GM19239 (cell line): Measurements from ENCODE around the gene LTBP1.

Source experiments
- DNase-seq: peaks from one replicate; pipeline ENCODE4 v3.0.0; 2011; ENCODE audit warnings: low spot score; ENCODE audit not compliant: insufficient read length
- FAIRE-seq: peaks from 2 replicates; lab custom pipeline; 2011; peaks lifted over from hg19 to GRCh38; lab: Jason Lieb, UNC

Gene LTBP1

DNA sequence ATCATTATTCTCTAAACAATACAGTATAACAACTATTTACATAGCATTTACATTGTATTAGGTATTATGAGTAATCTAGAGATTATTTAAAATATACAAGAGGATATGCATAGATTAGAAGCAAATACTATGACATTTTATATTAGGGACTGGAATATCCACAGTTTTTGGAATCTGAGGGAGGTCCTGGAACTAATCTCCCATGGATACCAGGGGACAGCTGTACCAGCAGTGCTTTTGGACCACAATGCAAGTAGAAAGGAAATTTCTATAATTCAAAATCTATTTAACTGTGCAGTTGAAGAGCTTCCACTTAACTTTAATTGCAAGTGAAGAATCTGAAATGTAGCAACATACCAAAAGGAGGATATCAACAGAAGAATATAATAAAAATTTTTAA, 120.8 kb downstream of the LTBP1 start:
- FAIRE-seq (no peak), DNase-seq (no peak)

DNA sequence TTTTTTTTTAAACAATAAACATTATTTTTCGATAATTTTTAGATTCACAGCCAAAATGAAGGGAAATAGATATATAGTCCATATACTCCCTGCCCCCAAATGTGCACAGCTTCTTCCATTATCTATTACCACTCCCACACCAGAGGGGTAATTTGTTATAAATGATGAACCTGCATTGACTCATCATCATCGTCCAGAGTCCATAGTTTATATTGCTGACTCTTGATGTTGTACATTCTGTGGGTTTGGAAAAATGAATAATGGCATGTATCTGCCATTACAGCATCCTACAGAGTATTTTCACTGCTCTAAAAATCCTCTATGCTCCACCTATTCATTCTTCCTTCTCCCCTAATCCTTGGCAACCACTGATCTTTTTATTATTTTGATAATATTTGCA, 121.5 kb downstream of the LTBP1 start:
- no peak for FAIRE-seq
- no peak for DNase-seq

DNA sequence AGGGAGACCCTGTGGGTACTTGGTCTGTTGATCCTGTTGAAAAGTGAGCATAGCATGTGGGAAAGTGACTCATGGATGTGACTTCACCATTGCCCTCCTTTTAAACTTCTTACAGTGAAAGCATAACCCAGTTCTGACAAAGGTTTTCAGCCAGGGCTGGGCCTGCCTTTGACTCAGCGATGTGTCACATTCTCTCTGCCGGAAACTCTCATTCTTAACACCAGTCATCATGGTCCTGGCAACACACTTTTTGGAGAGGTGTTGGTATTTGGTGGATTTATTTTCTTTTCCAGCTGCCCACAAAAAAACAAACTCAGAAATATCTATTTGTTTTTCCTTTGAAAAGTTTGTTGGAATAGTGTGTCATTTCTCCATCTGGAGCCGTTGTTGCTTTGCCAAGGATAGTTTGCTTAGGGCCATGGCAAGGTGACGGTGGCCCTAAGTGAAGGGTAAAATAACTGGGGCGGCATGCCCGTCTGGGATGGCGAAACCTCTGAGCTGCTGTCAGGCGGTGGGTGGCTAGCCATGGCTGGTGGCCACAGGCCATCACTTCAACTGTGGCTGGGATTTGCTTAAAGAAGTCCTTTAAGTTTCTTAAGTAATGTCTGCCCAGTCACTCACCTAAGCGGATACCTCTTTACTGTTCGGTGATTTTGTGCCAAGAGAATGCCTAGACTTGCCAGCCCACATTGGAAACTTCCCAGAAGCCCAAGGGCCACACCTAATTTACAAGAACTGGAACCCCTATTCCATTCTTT, 123.3 kb downstream of the LTBP1 start:
- DNase-seq (no peak), FAIRE-seq (no peak)

DNA sequence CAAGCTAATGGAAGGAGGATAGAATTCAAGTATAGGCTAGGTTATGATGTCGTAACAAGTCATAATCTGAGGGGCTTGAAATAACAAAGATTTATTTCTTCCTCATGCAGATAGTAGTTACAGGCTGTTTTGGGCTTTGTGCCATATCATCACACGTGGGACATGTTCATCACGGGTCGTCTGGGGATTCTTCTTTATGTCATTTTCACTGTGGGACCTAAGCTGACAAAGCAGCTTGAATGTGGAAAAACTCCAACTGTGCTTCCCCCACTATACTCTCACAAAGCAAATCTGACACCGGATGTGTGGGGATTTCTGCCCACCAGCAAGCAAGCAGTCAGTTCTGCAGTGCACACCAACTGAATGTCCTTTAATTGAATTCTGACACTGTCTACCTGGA, 124.8 kb downstream of the LTBP1 start:
- DNase-seq (no peak), FAIRE-seq (no peak)

DNA sequence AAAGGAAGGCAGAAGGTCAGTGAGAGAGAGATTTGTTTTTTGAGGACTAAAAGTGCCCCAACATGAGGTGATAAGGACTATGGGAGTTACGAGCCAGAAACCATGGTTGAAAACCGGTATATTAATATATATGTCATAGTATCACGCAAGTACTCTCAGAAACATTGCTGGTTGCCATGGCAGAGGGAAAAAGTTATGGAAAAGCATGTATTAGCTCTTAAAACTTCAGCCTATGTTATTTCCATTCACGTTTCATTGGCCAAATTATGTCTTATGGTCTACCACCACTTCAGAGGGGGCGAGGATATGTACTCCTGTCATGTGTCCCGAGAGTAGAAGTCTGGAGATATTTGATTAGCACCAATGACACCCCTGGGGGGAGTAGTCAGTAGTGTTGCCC, 125.9 kb downstream of the LTBP1 start:
- FAIRE-seq (no peak), DNase-seq (no peak)

DNA sequence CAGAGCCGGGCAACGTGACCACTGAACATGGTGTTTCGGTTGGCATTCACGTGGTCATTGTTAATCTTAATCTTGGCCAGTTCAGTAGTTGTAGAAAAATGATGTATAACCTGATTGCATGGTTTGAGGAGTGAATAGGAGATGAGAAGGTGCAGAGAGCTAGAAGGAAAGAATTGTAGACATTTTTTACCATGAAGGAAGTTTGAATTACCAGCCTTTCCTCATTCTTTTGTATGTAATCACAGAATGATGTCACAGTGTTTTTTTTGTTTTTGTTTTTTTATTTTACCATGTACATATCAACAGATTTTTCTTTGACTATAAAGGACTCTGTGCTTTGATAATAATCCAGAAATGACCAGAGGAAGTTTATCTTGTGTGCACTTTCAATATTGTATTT, 126.3 kb downstream of the LTBP1 start:
- no peak for FAIRE-seq
- DNase-seq, result no peak

DNA sequence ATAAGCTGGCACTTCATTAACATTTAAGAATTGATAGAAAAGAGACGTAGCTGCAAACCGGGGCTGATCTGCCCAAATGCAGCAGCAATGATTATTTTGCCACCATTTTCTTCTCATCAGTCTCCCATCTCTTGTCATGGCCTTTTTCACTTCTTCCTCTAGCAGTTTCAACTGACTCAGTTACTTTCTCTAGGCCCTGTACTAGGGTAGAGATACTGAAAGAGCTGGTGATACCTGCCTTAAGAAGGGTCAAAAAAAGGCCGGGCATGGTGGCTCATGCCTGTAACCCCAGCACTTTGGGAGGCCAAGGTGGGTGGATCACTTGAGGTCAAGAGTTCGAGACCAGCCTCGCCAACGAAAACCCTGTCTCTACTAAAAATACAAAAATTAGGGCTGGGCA, 127.4 kb downstream of the LTBP1 start:
- FAIRE-seq (no peak), DNase-seq (no peak)

DNA sequence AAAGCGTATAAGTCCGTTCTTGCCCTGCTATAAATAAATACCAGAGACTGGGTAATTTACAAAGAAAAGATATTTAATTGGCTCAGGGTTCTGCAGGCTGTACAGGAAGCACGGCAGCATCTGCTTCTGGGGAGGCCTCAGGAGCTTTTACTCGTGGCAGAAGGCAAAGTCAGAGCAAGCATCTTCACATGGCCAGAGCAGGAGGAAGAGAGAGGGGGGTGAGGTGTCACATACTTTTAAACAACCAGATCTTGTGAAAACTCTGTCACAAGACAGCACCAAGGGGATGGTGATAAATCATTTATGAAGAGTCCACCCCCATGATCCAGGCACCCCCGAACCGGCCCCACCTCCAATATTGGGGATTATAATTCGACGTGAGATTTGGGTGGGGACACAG, 130.6 kb downstream of the LTBP1 start:
- FAIRE-seq (no peak), DNase-seq (no peak)

DNA sequence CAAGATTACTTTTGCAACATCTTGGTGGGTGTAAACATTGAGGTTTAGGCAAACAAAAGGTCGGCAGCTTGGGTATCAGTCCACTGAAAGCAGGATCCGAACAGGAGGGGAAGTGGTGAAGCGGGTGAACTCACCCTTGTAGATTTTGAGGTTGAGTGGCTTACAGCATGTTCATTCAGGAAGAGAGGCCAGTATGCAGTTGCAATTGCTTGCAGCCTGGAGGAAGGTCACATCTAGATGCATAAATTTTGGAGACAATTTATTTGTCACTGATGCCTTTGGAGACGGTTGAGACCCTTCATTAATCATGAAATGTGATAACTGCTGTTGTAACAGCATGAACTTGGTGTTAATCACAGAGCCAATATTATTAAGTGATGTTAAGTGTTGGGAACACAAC, 131.1 kb downstream of the LTBP1 start:
- no peak for DNase-seq
- no peak for FAIRE-seq

DNA sequence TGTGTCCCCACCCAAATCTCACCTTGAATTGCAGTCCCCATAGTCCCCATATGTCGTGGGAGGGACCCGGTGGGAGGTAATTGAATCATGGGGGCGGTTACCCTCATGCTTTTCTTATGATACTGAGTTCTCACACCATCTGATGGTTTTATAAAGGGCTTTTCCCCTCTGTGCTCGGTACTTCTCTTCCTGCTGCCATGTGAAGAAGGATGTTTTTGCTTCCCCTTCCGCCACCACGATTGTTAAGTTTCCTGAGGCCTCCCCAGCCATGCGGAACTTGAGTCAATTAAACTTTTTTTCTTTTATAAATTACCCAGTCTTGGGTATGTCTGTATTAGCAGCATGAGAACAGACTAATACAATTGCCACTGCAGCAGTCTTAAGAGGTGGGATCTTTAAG, 134.9 kb downstream of the LTBP1 start:
- no peak for FAIRE-seq
- DNase-seq, result no peak

DNA sequence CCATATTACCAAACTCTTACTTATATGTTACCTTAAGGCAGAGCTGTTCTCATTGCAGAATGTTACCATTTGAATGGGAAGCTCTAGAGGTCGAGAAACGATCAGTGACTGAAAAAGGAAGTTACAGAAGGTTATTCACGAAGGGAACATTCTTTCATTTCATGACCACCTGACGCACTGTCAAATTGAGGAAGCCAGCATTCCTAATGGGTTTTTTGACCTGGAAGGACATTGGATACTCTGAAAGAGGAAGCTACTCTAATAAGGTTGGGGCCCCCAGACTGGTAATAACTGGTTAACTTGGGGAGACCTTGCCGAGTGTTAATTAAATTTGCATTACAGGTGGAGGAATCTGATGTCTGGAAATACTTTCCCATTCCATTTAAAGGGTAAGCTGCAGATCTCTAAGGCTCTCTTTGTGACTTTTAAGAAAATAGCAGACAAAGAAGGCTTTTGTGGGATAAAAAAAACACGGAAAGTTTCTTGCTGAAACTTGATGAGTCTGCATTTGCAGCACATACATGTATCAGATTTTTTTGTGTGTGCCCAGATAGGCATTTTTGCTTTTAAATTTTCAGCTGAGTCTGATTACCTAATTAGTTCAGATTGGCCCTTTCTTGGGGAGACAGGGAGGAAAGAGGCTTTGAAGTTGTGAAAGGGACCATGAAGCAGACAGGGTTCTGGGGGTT, 137.1 kb downstream of the LTBP1 start:
- DNase-seq, result no peak
- no peak for FAIRE-seq

DNA sequence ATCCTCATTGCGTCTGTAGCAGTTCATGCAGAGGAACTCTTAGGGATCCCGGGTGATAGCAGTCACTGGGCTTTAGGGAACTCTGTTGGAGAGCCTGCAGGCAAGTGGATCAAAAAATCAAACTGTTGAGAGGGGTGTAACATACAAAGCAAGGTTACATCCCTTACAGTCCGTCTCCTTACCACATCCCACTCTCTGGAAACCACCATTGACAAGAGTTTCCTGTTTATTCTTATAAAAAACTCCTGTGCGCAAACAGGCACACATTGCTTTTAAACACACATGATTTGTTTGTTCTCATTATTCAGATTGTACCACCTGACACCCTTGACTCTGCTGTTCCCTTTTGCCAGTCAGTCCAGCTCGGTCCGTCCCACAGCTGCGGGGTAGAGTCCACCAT, 137.7 kb downstream of the LTBP1 start:
- no peak for FAIRE-seq
- no peak for DNase-seq

DNA sequence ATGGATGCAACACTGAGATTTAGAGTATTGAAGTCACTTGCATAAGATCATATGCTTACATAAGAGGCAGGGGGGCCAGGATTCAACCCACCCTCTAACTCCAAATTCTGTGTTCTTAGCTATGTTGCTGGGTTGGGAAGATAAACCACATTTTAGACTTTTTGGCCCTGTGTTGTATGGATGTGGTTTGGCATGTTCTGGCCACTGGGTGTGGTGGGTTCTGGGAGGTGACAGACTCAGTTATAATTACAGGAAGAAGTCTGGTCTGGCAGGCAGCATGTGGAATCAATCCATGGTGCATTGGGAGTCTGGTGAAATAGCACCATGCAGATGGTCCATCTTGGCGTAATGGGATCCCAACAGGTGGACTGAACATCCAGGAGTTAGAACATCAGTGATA, 138.9 kb downstream of the LTBP1 start:
- DNase-seq (no peak), FAIRE-seq (no peak)

DNA sequence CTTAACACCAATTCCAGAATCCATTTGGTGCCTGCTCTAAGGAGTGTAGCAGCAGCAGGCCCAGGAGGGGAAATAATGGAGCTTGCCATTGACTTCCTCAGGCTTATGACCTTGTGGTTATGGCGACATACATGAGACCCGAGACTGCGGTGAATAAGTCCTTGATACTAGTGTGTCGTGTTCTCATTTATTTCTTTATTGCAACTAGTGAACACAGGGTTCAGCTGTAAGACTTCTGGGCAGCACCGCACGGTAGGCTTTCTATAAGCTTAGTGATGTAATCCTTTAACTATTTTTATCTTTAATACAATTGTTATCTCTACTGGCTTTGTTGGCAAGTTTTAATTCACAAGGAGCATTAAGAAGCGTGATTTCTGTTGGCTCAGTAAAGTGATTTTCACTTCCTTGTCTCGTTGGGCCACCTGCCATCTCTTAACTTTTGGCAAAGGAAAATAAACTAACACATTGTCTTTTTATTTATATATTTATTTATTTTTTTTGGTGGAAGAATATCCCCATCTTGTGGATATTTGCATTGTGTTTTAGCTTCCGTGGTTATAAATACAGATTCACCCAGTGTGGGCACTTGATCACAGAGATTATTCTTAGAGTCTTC, 139.8 kb downstream of the LTBP1 start:
- DNase-seq (no peak), FAIRE-seq (no peak)

DNA sequence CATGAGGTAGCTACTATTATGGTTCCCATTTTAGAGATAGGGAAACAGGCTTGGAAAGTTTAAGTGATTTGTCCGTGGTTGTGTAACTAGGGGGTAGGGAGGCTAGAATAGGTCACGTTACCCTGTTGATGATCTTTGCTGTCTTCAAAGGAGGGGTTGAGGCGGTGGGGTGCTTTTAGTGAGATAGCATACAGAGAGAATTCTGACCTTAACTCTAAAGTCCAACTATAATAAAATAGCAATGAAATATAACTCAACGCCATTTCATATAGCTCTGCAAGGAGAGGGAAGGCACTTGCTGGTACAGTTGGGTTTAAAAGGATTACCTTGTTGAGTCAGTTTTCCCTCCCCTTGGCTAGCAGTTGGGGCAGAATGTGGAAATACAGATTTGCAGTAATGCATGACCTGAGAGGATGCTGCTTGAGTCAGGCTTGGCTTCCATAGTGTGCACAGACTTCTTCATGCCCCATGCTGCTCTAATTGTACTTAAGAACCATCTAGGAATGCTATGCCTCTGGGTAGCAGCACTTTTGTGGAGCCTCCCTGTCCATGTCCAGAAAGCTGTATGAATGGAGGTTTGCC, 143.9 kb downstream of the LTBP1 start:
- no peak for DNase-seq
- FAIRE-seq, result no peak

DNA sequence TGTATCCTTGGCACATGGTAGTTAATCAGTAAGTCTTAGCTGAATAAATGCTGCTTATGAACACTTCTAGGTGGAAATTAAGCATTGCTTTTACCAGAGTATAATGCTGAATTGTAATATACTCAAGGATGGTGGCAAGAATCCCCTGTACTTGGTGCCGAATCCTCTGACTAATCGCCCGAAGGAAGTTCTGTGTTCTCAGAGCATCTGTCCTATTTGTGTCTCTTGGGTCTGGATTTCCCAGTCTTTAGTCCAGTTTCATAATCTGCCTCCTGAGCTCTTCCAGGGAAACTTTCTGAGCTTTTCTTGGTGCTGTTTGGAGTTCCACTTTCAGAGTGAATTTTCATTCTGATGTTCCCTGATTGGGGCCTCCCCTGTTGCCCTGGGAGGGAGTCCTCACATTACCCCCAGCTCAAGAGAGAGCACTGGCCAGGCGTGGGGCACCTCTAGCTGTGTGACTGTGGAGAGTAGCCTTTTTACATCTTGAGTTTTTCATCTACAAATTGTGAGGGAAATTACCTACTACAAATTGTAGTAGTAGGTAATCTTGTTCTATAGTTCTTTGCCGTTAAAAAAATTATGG, 144.9 kb downstream of the LTBP1 start:
- FAIRE-seq (no peak), DNase-seq (no peak)

DNA sequence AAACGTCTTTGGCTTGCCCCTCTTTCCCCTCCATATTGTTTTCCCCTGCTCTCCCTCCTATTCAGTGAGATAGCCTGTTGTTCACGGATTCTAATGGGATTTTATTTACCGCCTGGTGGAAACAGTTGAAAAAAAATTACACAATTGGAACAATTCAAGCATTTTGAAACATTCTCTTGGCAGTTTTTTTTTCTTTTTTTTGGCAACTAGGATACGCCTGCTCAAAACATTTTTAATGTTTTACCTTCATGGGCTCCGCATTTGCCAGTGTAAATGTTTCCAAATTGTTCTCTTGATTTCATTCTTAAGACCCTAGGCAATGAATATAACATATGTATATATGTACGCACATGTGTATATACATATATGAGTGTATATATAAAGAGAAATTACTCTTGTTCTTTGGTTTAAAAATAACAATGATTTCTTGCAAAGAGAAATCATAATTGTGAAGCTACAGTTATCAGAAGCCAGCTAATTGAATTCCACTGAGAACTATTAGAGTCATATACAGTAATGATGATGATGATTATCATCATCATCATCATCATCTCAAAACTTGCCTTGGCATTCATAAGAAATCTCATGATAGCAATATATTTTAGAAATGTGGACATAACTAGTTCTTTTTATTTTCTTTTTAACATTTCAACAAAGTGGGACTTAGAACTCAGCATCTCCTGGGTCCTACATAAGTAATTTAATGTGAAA, 146.7 kb downstream of the LTBP1 start:
- DNase-seq, result no peak
- FAIRE-seq, result no peak

DNA sequence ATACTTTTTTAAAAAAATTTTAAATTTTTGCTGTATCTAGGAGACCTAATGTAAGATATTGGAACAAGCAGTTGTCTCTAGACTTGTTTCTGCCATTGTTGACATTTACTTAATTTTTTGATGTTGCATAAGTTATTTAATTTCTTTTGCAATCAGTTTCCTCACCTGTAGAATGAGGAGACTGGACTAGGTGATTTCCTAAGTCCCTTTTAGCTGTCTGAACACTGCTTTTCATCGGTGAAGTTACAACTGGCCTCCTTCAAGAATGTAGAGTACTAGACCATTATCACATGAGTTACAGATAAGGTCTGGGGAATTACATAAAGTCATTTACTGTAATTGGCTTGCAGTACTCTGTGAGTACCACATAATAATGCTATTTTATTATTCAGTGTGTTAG, 147.6 kb downstream of the LTBP1 start:
- no peak for FAIRE-seq
- no peak for DNase-seq

DNA sequence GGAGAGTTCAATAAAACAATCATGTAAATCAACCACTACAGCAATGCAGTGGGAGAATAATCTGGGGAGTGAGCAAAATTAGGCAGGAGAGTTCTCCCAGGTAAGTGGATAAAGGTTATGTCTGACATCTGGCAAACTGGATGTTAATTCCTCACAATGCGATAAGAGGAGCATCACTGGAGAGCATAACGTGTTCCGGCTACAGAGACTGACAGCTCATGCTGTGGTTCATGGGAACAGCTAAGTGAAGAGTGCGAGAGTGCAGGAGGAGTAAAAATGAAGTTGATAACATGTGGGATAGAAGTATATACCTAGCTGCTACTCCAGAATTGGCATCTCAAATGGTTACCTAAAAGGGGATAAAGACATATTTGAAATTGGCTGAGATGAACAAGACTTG, 153.2 kb downstream of the LTBP1 start:
- FAIRE-seq (no peak), DNase-seq (no peak)

DNA sequence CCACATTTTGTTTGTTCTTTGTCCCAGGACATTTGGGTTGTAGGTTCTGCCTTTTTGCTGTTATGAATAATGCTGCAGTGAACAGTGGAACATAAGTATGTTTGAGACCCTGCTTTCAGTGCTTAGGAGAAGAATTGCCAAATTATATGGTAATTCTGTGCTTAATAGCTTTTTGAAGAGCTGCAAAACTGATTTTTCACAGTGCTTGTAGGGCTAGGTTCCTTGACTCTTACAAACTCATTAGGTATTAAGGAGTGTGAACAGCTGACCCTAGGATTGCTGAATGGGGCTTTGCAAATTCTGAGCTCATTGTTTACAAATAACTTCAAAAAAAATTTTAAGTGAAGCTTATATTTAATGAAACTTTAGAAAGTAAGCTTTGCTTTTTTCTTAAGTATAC, 154.2 kb downstream of the LTBP1 start:
- no peak for DNase-seq
- no peak for FAIRE-seq
